ENCODE results near the gene LPAR6.

DNA sequence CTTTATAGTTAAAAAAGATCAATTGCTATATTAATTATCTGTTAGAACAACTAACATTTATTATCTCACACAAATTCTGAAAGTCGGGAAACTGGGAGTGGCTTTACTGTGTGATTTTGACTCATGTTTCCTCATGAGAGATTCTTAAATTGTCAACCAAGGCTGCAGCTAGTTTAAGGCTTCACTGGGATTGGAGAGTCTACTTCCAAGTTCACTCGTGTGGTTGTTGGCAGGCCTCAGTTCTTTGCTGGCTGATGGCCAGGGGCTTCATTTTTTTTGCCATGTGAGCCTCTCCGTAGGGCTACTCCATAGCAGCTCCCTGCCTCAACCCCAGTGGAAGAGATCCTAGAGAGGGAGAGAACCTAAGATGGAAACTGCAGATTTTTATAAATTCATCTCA is 24.5 kb upstream of the LPAR6 start:
- no peak for TF ChIP-seq POLR2A (IDR thresholded peaks at IDR 0.05)
- TF ChIP-seq, protein P1, sequence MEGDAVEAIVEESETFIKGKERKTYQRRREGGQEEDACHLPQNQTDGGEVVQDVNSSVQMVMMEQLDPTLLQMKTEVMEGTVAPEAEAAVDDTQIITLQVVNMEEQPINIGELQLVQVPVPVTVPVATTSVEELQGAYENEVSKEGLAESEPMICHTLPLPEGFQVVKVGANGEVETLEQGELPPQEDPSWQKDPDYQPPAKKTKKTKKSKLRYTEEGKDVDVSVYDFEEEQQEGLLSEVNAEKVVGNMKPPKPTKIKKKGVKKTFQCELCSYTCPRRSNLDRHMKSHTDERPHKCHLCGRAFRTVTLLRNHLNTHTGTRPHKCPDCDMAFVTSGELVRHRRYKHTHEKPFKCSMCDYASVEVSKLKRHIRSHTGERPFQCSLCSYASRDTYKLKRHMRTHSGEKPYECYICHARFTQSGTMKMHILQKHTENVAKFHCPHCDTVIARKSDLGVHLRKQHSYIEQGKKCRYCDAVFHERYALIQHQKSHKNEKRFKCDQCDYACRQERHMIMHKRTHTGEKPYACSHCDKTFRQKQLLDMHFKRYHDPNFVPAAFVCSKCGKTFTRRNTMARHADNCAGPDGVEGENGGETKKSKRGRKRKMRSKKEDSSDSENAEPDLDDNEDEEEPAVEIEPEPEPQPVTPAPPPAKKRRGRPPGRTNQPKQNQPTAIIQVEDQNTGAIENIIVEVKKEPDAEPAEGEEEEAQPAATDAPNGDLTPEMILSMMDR (IDR thresholded peaks at IDR 0.05) = no peak
